ENCODE data around the gene PGR. TPM values are rescaled to one million over a fixed set of nuclear protein-coding genes. Genes with fewer than 3 reads are reported as not detected.

The PGR gene
- total RNA-seq, 2 experiments from 2014 or later, result not detected

- H3K27ac Mint-ChIP-seq, result no peak overlapping the region
- POLR2A ChIA-PET, result no interaction called here
- no peaks in the 10 kb centered on the region for H3K4me1 Mint-ChIP-seq (ENCODE audit: low read depth)
- peaks cover 3% of the 10 kb centered on the region for H3K27me3 Mint-ChIP-seq
- TF ChIP-seq CTCF (IDR thresholded peaks at IDR 0.05), result no peak
- no peak for ATAC-seq
- no peak for DNase-seq
- CTCF ChIA-PET, result no interaction called here
- intact Hi-C loops (cut with micrococcal nuclease), result no loop called here
- no peak overlapping the region for H3K4me3 Mint-ChIP-seq
- H3K9me3 Mint-ChIP-seq, result peaks cover 5% of the 10 kb centered on the region
- no peaks in the 10 kb centered on the region for H3K36me3 Mint-ChIP-seq (ENCODE audit: low read depth)
Measured at GRCh38 chr11:101046947-101047346, 82.7 kb downstream of the PGR start.

- intact Hi-C loops (cut with micrococcal nuclease), result no loop called here
- Mint-ChIP-seq H3K36me3 (ENCODE audit: low read depth) (no peaks in the 10 kb centered on the region), H3K4me1 (ENCODE audit: low read depth) (no peaks in the 10 kb centered on the region), H3K27me3 (peaks cover 3% of the 10 kb centered on the region), H3K27ac (no peak overlapping the region), H3K9me3 (peaks cover 12% of the 10 kb centered on the region), H3K4me3 (no peak overlapping the region)
- TF ChIP-seq CTCF (IDR thresholded peaks at IDR 0.05), result no peak
- CTCF ChIA-PET, result no interaction called here
- ATAC-seq (no peak), DNase-seq (no peak)
- POLR2A ChIA-PET, result no interaction called here
Measured at GRCh38 chr11:101045415-101045814, 84.2 kb downstream of the PGR start.

- POLR2A ChIA-PET, result no interaction called here
- DNase-seq (no peak), ATAC-seq (no peak)
- TF ChIP-seq CTCF (IDR thresholded peaks at IDR 0.05), result no peak
- intact Hi-C loops (cut with micrococcal nuclease), result no loop called here
- Mint-ChIP-seq H3K4me1 (ENCODE audit: low read depth) (no peaks in the 10 kb centered on the region), H3K27me3 (peaks cover 3% of the 10 kb centered on the region), H3K9me3 (peaks cover 12% of the 10 kb centered on the region), H3K36me3 (ENCODE audit: low read depth) (no peaks in the 10 kb centered on the region), H3K27ac (no peak overlapping the region), H3K4me3 (no peak overlapping the region)
- CTCF ChIA-PET, result no interaction called here
Measured at GRCh38 chr11:101043940-101044339, 85.7 kb downstream of the PGR start.

DNA sequence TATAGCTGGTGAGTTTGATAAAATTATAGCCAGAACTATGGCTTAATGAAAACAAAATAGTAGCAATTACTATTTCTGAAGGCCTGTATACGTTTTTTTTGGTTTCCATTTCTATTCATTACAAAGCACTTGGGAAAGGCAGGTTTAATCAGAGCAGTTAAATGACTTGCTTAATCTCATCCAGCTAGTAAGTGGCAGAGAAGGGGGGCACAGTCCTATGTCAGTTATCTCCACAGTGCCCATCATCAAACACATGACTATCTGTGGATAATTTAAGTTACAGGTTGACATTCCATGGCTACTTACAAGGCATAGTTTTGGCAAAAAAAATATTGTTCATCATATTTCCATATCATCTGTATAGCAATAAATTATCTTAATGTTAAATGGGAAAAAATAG is 93.7 kb downstream of the PGR start:
- Mint-ChIP-seq H3K4me1 (ENCODE audit: low read depth) (no peaks in the 10 kb centered on the region), H3K4me3 (no peak overlapping the region), H3K36me3 (ENCODE audit: low read depth) (no peaks in the 10 kb centered on the region), H3K9me3 (peaks cover 4% of the 10 kb centered on the region), H3K27ac (no peak overlapping the region), H3K27me3 (no peaks in the 10 kb centered on the region)
- ATAC-seq (no peak), DNase-seq (no peak)
- intact Hi-C loops (cut with micrococcal nuclease), result no loop called here
- CTCF ChIA-PET, result no interaction called here
- POLR2A ChIA-PET, result no interaction called here
- no peak for TF ChIP-seq CTCF (IDR thresholded peaks at IDR 0.05)

GRCh38 chr11:101034076-101034475 is 95.5 kb downstream of the PGR start:
- no peak overlapping the region for H3K4me3 Mint-ChIP-seq
- intact Hi-C loops (cut with micrococcal nuclease), result no loop called here

More at GRCh38 chr11:101034076-101034475, 95.5 kb downstream of the PGR start:
- Mint-ChIP-seq H3K27ac (no peak overlapping the region), H3K4me1 (ENCODE audit: low read depth) (no peaks in the 10 kb centered on the region), H3K27me3 (no peaks in the 10 kb centered on the region), H3K9me3 (no peaks in the 10 kb centered on the region), H3K36me3 (ENCODE audit: low read depth) (no peaks in the 10 kb centered on the region)
- no peak for DNase-seq
- no peak for TF ChIP-seq CTCF (IDR thresholded peaks at IDR 0.05)
- no peak for ATAC-seq
- CTCF ChIA-PET, result no interaction called here
- POLR2A ChIA-PET, result no interaction called here

Measured in activated CD8-positive, alpha-beta T cell treated with anti-CD3 and anti-CD28 coated beads for 36 hours (primary cell).